HL-60 (cell line): Measurements from ENCODE around the gene CCDC17.
A peak's percentile ranks its signal among the peaks of the same experiment; 100 is the strongest.
"Not testable (repeated sequence)": the region's sequence is repeated elsewhere in the genome, so short reads cannot be mapped to it uniquely, and the experiment has no call there.

Source experiments
- DNase-seq, 2 experiments: peaks; one replicate each; pipeline ENCODE4 v3.0.0-alpha.2; 2010 to 2020; ENCODE audit warnings: low read depth in 1 of 2, low spot score in 1 of 2
- H3K27ac ChIP-seq: fragments of 250-450 bp; sonication (Bioruptor Pico); replicated peaks from 2 replicates; pipeline ENCODE4 v1.5.1; 2020; ENCODE audit warnings: mild to moderate bottlenecking, moderate library complexity
- H3K27me3 ChIP-seq: fragments of 250-450 bp; sonication (Bioruptor Pico); 2 replicates; pipeline ENCODE4 v1.5.1; 2021; ENCODE audit warnings: mild to moderate bottlenecking, moderate library complexity; ENCODE audit not compliant: insufficient read depth, poor library complexity, severe bottlenecking
- H3K4me3 ChIP-seq: replicated peaks from 2 replicates; pipeline ENCODE4 v1.5.1; 2011; ENCODE audit warnings: mild to moderate bottlenecking, control low read depth, low read length; ENCODE audit not compliant: insufficient read depth
- CTCF ChIP-seq: IDR thresholded peaks from one replicate; pipeline ENCODE4 v1.5.1; 2011; ENCODE audit warnings: low read length, control low read depth, inconsistent platforms; ENCODE audit not compliant: insufficient read depth
- GABPA ChIP-seq: IDR thresholded peaks from 2 replicates; pipeline ENCODE4 v1.6.1; 2012; ENCODE audit warnings: low read depth
- POLR2AphosphoS5 ChIP-seq: IDR thresholded peaks from 2 replicates; pipeline ENCODE4 v1.6.1; 2012; ENCODE audit warnings: low read depth
- REST ChIP-seq: IDR thresholded peaks from 2 replicates; pipeline ENCODE4 v1.6.1; 2012; ENCODE audit warnings: low read depth; ENCODE audit not compliant: insufficient replicate concordance
- SPI1 ChIP-seq: IDR thresholded peaks from 2 replicates; pipeline ENCODE4 v1.6.1; 2012; ENCODE audit warnings: low read depth, mild to moderate bottlenecking, borderline replicate concordance

CCDC17 gene

GRCh38 chr1:45608175-45609156, 15.4 kb downstream of the CCDC17 start:
- Histone ChIP-seq H3K4me3 (no peak overlapping the region), H3K27ac (peak overlapping the region; percentile 48), H3K27me3 (no peaks in the 10 kb centered on the region)
- TF ChIP-seq REST (no peak), SPI1 (peak; percentile 71)
- peak in 1 of 2 experiments; percentile 53 for DNase-seq

- DNase-seq: no peak
- Histone ChIP-seq H3K4me3 (no peak overlapping the region), H3K27ac (no peak overlapping the region), H3K27me3 (no peaks in the 10 kb centered on the region)
- no peak for TF ChIP-seq POLR2AphosphoS5
These were observed 16.3 kb downstream of the CCDC17 start for GRCh38 chr1:45607404-45608074.

GRCh38 chr1:45604239-45604638, 19.6 kb downstream of the CCDC17 start:
- TF ChIP-seq CTCF (no peak), SPI1 (no peak), POLR2AphosphoS5 (no peak), GABPA (no peak), REST (no peak)
- H3K27ac ChIP-seq: no peak overlapping the region
- no peak overlapping the region for H3K4me3 ChIP-seq
- H3K27me3 ChIP-seq: no peaks in the 10 kb centered on the region
- no peak for DNase-seq

- DNase-seq, H3K27ac ChIP-seq: not testable (repeated sequence)
These were observed 27.1 kb downstream of the CCDC17 start for GRCh38 chr1:45596765-45597164.

GRCh38 chr1:45594412-45594811, 29.4 kb downstream of the CCDC17 start:
- Histone ChIP-seq H3K27me3 (no peaks in the 10 kb centered on the region), H3K27ac (no peak overlapping the region), H3K4me3 (no peak overlapping the region)
- DNase-seq: no peak
- TF ChIP-seq SPI1 (no peak), REST (no peak), CTCF (no peak), GABPA (no peak), POLR2AphosphoS5 (no peak)

More at GRCh38 chr1:45596765-45597164, 27.1 kb downstream of the CCDC17 start:
- H3K27me3 ChIP-seq, H3K4me3 ChIP-seq: not testable (repeated sequence)
